GM19193 (cell line): ENCODE measurements around the gene BANF1.

Source experiments
- POLR2A ChIP-seq: IDR thresholded peaks from 4 replicates; pipeline ENCODE4 v1.6.1; 2011; ENCODE audit not compliant: insufficient read depth, insufficient read length; ENCODE audit errors: extremely low read depth

The BANF1 gene

GRCh38 chr11:66015454-66015881 lies 13.2 kb downstream of the BANF1 start:
- no peak for TF ChIP-seq POLR2A

DNA sequence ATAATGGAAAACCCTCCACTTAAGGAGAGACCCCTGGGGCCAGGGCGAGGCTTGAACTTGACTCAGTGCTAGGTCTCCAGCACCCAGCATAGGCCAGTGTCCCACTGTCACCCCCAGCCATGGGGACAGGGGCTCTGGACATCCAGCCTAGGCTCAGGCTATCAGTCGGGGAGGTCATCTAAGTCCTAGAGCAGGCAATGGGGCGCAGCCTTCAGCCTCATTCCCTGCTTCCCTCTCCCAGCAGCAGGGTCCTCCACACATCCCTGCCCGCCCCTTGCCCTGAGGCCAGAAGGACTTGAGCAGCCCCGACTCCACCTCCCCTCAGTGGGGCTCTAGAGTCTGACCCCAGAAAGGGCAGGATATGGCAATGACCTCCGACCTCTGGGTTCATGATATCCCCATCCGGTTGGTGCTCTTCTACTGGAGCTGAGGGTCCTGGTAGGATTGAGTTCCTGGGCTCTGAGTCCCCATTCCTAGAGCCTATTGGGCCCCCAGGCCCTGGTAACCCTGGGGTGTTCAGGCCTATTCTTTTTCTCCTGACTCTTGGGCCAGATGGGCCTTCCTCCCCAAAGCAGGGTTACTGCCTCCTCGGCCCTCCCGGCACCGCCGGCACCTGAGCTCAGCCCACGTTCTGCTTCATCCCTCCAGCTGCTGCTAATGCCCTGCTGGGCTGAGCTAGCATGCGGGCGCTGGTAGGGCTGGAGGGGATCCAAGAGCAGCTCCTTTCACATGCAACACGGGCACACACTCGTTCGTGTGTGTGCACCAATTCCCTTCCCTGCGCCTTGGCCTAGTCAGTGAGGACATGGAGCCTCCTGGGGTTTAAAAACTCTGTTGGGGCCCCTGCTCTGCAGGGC lies 13.9 kb downstream of the BANF1 start:
- no peak for TF ChIP-seq POLR2A

DNA sequence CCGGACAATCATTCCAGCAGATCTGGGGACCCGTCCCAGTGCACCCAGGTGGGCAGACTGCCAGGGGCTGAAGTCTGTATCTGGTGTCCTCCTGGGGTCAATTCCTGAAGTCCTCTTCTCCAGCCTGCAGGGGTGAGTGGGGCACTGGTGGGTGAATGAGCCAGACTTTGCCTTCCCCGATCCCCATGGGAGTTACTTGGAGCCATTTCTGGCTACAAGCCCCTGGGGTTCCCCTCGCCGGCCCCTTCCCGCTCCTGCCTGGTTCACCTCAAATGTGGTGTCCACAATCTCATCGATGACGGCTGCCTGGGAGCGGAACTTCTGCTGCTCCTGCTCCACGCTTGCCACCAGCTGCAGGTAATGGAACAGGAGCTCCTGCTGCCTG lies 14.5 kb downstream of the BANF1 start:
- TF ChIP-seq POLR2A = no peak

- TF ChIP-seq POLR2A = no peak
Observed at GRCh38 chr11:66017321-66017720, 15.0 kb downstream of the BANF1 start.

- no peak for TF ChIP-seq POLR2A
Observed at GRCh38 chr11:66020212-66020611, 17.9 kb downstream of the BANF1 start.

- TF ChIP-seq POLR2A = no peak
Observed at GRCh38 chr11:66020618-66021357, 18.5 kb downstream of the BANF1 start.

DNA sequence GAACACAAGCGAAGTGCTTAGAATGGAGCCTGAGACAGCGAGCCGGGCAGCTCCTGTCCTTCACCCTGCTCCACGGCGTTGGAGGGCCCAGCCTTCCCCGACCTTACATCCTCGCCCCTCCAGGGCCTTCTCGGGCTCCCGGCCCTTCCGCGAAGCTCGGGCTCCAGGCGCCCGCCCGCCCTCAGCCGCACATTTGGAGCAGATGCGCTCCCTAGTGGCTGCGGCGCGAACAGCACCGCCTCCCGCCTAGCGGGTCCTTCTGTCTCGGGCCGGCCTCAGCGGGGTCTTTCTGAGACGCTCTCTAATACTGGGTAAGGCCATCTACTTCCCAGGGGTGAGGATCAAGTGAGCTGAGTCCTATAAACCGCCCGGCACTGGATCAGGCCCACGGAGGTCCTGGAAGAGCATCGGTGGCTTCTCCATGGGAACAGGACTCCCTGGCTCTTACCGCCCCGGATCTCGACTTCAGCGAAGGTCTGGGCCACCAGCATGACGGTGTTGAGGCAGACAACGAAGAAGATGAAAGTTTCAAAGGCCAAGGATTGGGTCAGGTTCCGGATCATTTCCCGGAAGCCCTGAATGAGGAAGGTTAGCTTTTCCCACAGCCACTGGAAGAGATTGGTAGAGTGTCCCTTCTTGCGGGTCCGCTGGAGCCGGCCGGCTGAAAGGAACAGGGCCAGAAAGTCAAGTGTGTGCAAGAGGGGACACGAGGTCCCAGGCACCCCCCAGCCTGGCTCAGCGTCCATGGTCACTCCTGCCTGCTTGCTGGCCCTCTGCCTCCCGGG lies 20.3 kb downstream of the BANF1 start:
- no peak for TF ChIP-seq POLR2A

DNA sequence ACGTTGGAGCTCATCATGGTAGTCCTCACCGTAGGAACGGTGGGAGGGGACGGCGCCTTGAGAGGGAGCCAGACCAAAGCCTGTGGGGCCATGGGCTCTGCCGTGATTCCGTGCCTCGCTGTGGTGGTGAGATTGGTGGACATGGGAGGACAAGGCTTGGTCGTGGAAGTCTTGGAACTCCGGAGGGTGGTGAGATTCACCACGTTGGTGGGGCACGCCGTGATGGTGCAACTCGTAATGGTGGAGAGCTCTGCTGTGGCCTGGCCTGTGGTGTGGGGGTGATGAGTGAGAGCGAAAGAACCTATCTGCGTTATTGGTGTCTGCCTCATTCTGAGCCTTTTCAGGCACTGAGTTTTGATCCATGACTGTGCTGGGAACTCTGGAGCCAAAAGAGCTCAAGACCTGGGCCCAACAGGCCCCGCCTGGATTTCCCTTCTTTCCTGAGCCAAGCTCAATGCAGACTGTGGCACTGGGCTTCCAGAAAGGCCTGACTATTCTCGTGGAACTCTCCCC lies 23.8 kb downstream of the BANF1 start, which contains the start of gene CATSPER1:
Gene CATSPER1, minus strand, starts transcription at position 463 of the 513 bp plus-strand sequence. Its CDS starts 100 bp downstream, at position 363.
- TF ChIP-seq POLR2A = no peak

DNA sequence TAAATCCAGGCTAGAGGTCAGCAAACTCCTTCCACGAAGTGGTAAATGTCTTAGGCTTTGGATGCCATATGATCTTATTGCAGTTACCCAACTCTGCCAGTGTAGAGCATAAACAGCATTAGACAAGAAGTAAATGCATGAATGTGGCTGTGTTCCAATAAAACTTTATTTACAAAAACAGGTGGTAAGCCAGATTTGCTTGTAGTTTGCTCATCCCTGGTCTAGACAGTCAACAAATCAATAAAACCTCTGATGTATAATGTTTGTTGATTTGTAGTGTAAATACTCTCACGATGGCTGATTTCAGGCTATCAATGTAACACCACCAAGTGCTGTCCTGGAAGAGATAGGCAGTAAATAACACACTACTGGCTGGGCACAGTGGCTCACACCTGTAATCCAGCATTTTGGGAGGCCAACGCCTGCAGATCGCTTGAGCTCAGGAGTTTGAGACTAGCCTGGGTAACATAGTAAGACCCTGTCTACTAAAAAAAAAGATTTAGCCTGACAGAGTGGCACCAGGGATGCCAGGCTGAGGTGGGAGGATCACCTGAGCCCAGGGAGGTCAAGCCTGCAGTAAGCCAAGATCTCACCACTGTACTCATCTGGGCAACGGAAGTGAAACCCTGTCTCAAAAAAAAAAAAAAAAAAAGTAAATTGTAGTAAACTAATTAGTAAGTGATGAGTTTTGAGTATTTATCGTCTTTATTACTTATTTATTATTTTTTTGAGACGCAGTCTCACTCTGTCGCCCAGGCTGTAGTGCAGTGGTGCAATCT lies 30.8 kb downstream of the BANF1 start:
- no peak for TF ChIP-seq POLR2A

DNA sequence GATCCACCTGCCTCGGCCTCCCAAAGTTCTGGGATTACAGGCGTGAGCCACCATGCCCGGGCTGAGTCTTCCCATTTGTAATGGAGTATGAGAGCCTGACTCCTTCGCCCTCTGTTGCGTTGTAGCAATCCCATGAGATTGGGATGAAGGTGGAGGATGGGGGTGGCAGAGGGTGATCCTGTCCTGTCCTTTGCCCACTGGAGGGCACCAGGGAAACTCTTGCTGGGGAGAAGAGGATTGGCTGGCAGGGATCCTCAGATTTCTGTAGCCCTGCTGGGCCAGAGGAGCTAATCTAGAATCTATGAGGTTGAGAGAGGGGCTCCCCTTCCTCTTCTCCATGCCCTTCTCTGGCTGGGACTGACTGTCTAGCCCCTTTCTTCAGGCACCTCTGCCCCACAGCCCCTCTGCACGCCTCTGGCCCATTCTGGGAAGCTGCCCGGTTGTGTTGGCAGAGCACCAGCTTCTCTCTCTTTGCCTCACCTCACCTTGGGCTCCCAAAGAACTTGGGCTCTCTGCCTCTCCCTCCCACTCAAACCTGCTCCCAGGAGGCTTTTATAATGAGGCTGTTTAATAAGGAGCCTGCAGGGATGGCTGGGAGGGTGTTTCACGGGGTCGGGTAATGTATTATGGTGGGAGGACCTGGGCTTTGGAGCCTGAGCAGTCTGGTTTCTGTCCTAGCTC lies 33.5 kb downstream of the BANF1 start:
- TF ChIP-seq POLR2A = no peak

DNA sequence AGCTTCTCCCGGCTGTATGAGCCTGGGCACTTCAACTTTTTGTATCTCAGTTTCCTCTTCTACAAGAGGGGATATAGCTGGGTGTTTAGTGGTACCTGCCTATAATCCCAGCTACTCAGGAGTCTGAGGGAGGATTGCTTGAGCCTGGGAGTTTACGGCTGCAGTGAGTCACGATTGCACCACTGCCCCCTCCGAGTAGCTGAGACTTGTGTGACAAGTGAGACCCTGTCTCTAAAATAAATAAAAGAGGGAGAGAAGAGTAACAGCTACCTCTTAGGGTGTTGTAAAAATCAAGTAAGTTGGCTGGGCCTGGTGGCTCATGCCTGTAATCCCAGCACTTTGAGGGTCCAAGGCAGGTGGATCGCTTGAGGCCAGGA lies 34.0 kb downstream of the BANF1 start:
- no peak for TF ChIP-seq POLR2A

GRCh38 chr11:66037327-66037726 lies 35.0 kb downstream of the BANF1 start:
- TF ChIP-seq POLR2A = no peak

- no peak for TF ChIP-seq POLR2A
Observed at GRCh38 chr11:66039765-66040164, 37.5 kb downstream of the BANF1 start.
